Measurements from ENCODE around the gene YWHAB.

DNA sequence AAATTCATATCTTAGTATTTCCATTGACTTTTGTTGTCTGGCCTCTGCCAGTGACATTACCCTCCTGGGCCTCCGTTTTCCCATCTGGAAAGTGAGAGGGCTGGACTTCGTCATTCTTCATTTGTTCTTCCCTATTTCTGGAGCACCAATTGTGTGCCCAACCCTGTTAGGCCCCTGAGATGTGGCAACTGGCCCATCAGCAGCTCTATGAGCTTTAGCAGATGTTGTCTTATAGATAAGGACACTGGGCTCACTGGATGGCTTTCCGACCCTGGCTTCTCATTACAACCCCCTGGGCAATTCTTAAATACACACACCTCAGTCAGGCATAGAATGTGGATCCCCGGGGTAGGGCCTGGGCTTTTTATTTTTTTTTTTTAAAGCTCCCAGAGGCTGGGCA lies 39.0 kb downstream of the YWHAB start:
- TF ChIP-seq, protein P1, sequence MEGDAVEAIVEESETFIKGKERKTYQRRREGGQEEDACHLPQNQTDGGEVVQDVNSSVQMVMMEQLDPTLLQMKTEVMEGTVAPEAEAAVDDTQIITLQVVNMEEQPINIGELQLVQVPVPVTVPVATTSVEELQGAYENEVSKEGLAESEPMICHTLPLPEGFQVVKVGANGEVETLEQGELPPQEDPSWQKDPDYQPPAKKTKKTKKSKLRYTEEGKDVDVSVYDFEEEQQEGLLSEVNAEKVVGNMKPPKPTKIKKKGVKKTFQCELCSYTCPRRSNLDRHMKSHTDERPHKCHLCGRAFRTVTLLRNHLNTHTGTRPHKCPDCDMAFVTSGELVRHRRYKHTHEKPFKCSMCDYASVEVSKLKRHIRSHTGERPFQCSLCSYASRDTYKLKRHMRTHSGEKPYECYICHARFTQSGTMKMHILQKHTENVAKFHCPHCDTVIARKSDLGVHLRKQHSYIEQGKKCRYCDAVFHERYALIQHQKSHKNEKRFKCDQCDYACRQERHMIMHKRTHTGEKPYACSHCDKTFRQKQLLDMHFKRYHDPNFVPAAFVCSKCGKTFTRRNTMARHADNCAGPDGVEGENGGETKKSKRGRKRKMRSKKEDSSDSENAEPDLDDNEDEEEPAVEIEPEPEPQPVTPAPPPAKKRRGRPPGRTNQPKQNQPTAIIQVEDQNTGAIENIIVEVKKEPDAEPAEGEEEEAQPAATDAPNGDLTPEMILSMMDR (IDR thresholded peaks at IDR 0.05): no peak
- TF ChIP-seq POLR2A (IDR thresholded peaks at IDR 0.05): no peak
- no peak for TF ChIP-seq POLR2AphosphoS5 (IDR thresholded peaks at IDR 0.05)
